Smooth muscle cell (in vitro differentiated cells): ENCODE data around the gene HSPG2. TPM values are rescaled to one million over a fixed set of nuclear protein-coding genes. Genes with fewer than 3 reads are reported as not detected.

Source experiments
- DNase-seq: peaks from one replicate; lab custom pipeline; 2025; ENCODE audit not compliant: unreplicated experiment; lab: John Stamatoyannopoulos, UW
- H2AFZ ChIP-seq: fragments of 200-600 bp; sonication (generic); 2 replicates; pipeline ENCODE4 v1.6.0; 2016; ENCODE audit warnings: antibody characterized with exemption, low read depth, mild to moderate bottlenecking
- H3F3A ChIP-seq: fragments of 200-600 bp; sonication (generic); 2 replicates; pipeline ENCODE4 v1.6.0; 2017; ENCODE audit warnings: antibody characterized with exemption, low read depth
- H3K27ac ChIP-seq: fragments of 200-600 bp; sonication (generic); 2 replicates; pipeline ENCODE4 v1.5.1; 2016; ENCODE audit warnings: low read depth, mild to moderate bottlenecking
- H3K27me3 ChIP-seq: fragments of 200-600 bp; sonication (generic); 2 replicates; pipeline ENCODE4 v1.6.1; 2016; ENCODE audit warnings: low read depth, mild to moderate bottlenecking
- H3K36me3 ChIP-seq: fragments of 200-600 bp; sonication (generic); 2 replicates; pipeline ENCODE4 v1.5.1; 2016; ENCODE audit warnings: low read depth
- H3K4me1 ChIP-seq: fragments of 200-600 bp; sonication (generic); 2 replicates; pipeline ENCODE4 v1.5.1; 2016; ENCODE audit warnings: low read depth
- H3K4me2 ChIP-seq: fragments of 200-600 bp; sonication (generic); 2 replicates; pipeline ENCODE4 v1.6.0; 2016; ENCODE audit warnings: mild to moderate bottlenecking
- H3K4me3 ChIP-seq: fragments of 200-600 bp; sonication (generic); 2 replicates; pipeline ENCODE4 v1.5.1; 2016; ENCODE audit warnings: mild to moderate bottlenecking
- H3K79me2 ChIP-seq: fragments of 200-600 bp; sonication (generic); 2 replicates; pipeline ENCODE4 v1.6.0; 2016; ENCODE audit warnings: low read depth, mild to moderate bottlenecking
- H3K9ac ChIP-seq: fragments of 200-600 bp; sonication (generic); 2 replicates; pipeline ENCODE4 v1.6.0; 2016; ENCODE audit warnings: low read depth
- H3K9me3 ChIP-seq: fragments of 200-600 bp; sonication (generic); replicated peaks from 2 replicates; pipeline ENCODE4 v1.5.1; 2016; ENCODE audit warnings: low read depth
- H4K20me1 ChIP-seq: fragments of 200-600 bp; sonication (generic); 2 replicates; pipeline ENCODE4 v1.6.0; 2016; ENCODE audit warnings: low read depth
- CTCF ChIP-seq: fragments of 200-600 bp; sonication (generic); IDR thresholded peaks from 2 replicates; pipeline ENCODE4 v1.5.1; 2017; ENCODE audit warnings: borderline replicate concordance, mild to moderate bottlenecking, antibody characterized with exemption; ENCODE audit not compliant: insufficient read depth, poor library complexity, severe bottlenecking
- WGBS: methylation state at CpG from one replicate; pipeline ENCODE4 v1.1.7; 2016; ENCODE audit warnings: low lambda C conversion rate; 5-methylcytosine and 5-hydroxymethylcytosine counted together
- polyA plus RNA-seq: library from polyadenylated mRNA; unstranded; fragments of >200 nt; fragmentation: Nextera tagmentation; extraction: Ambion mirVana; gene quantifications from 2 replicates; pipeline ENCODE4 v1.2.1, GENCODE V29; 2016
- total RNA-seq: library from RNA; depleted of rRNA; stranded (reverse); fragments of >200 nt; gene quantifications from 2 replicates; pipeline ENCODE4 v1.2.3, GENCODE V29; 2014

Gene HSPG2
- total and polyA plus RNA-seq, 2 experiments from 2014 or later = 40.7 to 46.7 TPM

DNA sequence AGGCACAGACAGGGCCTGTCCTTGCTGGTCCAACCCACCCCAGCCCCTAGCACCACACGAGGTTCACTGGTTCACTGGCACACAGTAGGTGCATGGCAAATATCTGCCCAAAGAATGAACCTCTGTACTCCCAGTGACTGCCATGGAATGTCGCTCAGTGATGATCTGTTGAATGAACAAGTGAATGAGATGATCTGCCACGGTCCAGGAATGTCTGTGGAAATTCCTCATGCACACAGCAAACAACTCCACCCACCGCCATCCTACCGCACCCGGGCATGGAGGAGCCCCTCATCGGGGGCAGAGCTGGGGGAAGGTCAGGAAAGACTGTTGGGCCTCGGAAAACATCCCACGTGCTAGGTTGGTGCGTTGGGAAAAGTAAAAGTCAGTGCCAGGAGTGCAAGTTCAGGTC, 1.7 kb downstream of the HSPG2 start:
- DNase-seq = no peak

GRCh38 chr1:21933397-21934248, 3.5 kb downstream of the HSPG2 start:
- Histone ChIP-seq H3K4me2 (peak overlapping the region; percentile 41), H3K36me3 (no peaks in the 10 kb centered on the region), H3K9me3 (no peaks in the 10 kb centered on the region), H3F3A (peaks cover 5% of the 10 kb centered on the region), H3K27me3 (no peaks in the 10 kb centered on the region), H3K4me3 (no peak overlapping the region), H3K27ac (peak overlapping the region; percentile 96), H3K9ac (no peak overlapping the region), H2AFZ (no peak overlapping the region), H3K4me1 (peaks cover 42% of the 10 kb centered on the region), H3K79me2 (peaks cover 41% of the 10 kb centered on the region), H4K20me1 (peaks cover 26% of the 10 kb centered on the region)
- DNase-seq = no peak
- TF ChIP-seq CTCF = no peak
- 57% methylated on average over 19 of the region's 19 CpGs for WGBS

More for the DNA sequence above, 1.7 kb downstream of the HSPG2 start:
- TF ChIP-seq CTCF = no peak
- peaks cover 15% of the 10 kb centered on the region for H3F3A ChIP-seq
- H3K79me2 ChIP-seq = peaks cover 24% of the 10 kb centered on the region
- 19% methylated on average over 10 of the region's 10 CpGs for WGBS
- no peak overlapping the region for H2AFZ ChIP-seq
- peak overlapping the region; percentile 90 for H3K4me2 ChIP-seq
- peaks cover 16% of the 10 kb centered on the region for H4K20me1 ChIP-seq
- peak overlapping the region; percentile 17 for H3K9ac ChIP-seq
- H3K27me3 ChIP-seq = no peaks in the 10 kb centered on the region
- peak overlapping the region; percentile 72 for H3K4me3 ChIP-seq
- H3K36me3 ChIP-seq = no peaks in the 10 kb centered on the region
- H3K9me3 ChIP-seq = no peaks in the 10 kb centered on the region
- peak overlapping the region; percentile 72 for H3K27ac ChIP-seq
- H3K4me1 ChIP-seq = peaks cover 52% of the 10 kb centered on the region

DNA sequence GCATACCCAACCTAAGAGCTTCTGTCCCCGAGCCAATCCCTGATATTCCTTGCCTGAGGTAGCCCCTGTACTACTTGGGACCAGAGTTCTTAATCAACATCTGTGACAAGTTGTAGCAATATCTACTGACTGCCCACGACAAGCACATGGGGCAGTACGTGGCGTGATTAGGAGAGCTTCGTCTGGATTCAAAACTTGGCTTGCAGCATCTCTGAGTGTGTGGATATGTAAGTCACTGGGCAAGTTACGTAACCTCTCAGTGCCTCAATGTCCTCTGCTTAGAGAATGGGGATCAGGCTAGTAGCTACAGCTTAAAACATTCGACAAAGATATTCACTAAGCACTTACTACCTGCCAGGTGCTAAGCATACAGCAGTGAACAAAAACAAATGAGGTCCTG, 5.0 kb downstream of the HSPG2 start:
- H3K27me3 ChIP-seq = no peaks in the 10 kb centered on the region
- no peaks in the 10 kb centered on the region for H3K9me3 ChIP-seq
- no peak for DNase-seq
- peaks cover 4% of the 10 kb centered on the region for H3F3A ChIP-seq
- peaks cover 56% of the 10 kb centered on the region for H3K79me2 ChIP-seq
- H3K9ac ChIP-seq = peak overlapping the region; percentile 83
- H3K4me2 ChIP-seq = peak overlapping the region; percentile 72
- no peak for TF ChIP-seq CTCF
- H3K4me3 ChIP-seq = no peak overlapping the region
- 22% methylated on average over 7 of the region's 7 CpGs for WGBS
- H3K4me1 ChIP-seq = peaks cover 37% of the 10 kb centered on the region
- peak overlapping the region; percentile 96 for H3K27ac ChIP-seq
- H2AFZ ChIP-seq = no peak overlapping the region
- H4K20me1 ChIP-seq = peaks cover 41% of the 10 kb centered on the region
- no peaks in the 10 kb centered on the region for H3K36me3 ChIP-seq
